LoVo (cell line): ENCODE results near the gene NXPH1.

Experiments used
- DNase-seq: peaks from one replicate; pipeline ENCODE4 v3.0.0-alpha.2; 2016; ENCODE audit warnings: low spot score

The NXPH1 gene

DNA sequence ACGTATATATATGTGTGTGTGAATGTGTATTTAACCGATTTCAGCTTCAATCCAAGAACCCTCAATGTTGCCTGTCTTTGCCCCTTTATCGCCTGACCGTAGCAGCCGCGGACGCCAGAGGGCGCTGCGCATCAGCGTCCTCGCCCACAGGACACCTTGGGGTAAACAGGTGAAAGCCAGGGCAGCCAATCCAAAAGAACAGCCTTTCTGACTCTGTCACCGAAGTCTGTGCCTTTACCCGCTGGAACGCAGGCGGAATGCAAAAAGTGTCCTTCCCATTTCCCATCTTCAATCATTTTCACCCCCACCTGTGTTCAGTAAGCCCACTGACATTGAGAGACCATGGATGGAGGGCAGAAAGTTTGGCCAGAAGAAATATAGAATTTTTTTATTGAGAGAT, 3.6 kb downstream of the NXPH1 start:
- peak; percentile 54 for DNase-seq

DNA sequence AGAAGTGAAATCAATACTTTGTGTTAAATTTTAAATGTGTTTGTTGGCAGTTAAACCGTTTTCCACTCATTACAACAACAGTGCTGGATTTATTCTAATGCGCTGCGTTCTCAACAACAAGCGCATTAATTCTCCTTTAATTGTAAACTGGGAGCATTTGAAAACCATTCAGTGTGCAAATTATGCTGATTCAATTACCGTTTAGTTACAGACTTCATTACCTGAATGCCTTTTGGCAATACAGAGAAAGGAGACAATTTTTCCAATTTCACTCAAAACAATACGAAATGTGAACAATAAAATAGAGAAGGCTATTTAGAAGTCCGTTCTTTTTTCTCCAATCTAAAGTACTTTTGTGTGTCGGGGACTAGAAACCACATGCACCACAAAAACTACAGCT, 4.2 kb downstream of the NXPH1 start:
- no peak for DNase-seq

DNA sequence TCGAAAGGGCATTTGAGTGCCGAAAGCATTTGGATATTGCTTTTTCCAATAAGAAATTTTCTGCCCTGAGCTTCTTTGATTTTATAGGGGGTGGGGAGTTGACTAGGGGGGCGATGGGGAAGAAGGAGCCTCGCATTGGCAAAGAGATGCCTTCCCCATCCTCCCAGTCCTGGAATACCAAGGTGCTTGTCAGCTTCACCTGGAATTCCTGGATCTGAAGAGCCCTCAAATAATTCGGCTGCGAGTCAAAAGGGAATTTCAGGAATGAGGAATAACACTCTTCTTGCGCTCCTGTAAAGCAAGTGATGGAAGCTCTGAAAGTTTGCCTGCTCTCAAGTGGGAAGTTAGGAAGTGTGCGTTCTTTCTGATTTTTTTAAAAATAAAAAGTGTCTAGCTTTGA, 7.3 kb downstream of the NXPH1 start:
- DNase-seq: no peak

DNA sequence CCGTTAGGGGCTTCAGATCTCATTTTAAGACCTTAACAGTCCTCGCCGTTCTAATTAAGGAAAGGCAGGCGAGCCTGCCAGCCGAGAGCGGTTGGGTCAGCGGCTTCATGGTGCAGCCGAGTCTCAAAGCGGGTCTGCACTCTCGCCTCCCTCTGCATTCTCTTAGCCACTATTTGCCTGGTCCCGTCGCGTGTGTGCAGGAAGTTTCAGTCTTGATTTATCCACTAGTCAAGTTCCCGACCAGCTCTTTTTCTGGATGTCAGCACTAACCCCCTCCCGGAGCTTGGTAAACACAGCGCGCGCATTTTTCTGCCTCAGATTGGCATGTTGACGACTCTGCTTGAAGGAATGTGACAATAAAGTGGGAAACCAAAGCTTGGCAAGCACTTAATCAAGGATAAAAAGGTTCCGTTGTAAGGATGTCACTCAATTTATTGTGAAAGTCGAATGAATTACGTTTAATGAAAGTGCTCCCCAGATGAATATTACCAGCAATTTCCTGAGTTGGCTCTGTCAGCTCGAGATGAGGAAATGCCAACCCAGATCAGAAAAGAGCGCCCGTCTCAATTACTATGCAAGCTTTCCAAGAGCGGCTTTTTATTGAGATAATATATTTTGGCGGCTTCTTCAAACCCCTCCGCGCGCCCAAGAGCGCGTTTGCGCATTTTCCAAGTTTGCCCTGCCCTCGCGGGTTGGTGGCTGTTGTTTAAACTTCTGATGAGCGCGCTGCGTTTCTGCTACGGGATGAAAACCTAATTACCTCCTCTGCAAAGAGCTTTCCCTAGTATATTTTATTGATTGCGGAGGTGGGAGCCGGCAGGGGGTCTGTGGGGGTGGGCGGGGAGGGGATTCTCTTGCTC, 7.9 kb downstream of the NXPH1 start:
- no peak for DNase-seq

DNA sequence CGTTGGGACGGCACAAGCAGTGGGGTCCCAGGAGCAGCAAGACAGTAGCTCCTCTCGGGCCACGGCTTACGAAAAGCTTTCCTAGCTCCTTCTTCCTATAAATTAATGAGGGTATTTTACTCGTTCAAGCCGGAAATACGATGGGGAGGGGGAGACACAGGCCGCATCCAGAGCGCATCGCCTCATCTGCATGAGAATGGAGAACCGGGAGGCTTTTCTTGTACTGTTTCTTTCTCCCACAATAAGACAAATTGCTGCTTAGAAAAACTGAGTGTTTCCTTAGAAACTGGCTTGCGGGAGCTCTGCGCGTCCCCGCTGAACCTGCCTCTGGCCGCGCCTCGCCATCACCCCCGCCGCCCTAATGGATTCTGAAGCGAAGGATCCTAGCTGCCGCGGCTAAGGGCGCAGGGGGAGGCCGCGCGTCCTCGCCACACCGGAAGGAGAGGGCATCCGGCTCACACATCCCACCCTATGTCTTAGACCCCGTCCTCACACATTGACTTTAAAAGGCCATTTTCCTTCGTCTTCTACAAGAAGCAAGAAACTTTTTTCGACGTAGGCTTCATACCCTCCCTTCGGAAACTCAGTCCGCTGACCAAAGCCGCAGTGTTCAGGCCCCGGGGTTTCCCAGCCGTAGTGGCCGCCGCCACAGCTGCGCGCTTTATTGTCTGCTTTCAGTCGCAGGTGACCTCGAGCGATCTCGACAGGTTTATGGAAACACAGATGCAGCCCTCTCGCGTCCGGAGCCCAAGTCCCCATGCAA, 8.8 kb downstream of the NXPH1 start:
- no peak for DNase-seq

DNA sequence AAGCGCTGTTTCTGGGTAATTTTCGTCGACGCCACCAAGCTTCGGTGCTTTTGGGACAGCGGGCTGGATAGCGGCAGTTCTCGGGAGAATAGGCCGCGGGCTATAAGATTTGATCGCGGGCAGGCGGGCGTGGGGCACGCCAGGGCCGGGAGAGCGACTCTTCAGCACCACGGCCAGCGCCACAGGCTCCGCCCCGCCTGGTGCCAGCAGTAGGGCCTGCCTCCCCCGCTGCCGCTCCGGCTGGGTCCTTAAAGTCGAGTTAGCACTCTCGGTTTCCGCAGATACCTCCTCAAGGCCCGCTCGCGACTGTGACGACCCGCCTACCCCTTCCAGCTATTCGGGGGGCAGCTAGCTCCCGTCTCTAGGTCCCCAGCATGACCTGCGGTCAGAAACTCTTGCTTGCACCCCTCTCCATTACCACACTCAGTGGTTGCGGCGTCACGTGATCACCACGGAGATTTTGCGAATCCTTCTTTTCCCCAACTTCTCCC, 9.4 kb downstream of the NXPH1 start:
- DNase-seq: no peak

DNA sequence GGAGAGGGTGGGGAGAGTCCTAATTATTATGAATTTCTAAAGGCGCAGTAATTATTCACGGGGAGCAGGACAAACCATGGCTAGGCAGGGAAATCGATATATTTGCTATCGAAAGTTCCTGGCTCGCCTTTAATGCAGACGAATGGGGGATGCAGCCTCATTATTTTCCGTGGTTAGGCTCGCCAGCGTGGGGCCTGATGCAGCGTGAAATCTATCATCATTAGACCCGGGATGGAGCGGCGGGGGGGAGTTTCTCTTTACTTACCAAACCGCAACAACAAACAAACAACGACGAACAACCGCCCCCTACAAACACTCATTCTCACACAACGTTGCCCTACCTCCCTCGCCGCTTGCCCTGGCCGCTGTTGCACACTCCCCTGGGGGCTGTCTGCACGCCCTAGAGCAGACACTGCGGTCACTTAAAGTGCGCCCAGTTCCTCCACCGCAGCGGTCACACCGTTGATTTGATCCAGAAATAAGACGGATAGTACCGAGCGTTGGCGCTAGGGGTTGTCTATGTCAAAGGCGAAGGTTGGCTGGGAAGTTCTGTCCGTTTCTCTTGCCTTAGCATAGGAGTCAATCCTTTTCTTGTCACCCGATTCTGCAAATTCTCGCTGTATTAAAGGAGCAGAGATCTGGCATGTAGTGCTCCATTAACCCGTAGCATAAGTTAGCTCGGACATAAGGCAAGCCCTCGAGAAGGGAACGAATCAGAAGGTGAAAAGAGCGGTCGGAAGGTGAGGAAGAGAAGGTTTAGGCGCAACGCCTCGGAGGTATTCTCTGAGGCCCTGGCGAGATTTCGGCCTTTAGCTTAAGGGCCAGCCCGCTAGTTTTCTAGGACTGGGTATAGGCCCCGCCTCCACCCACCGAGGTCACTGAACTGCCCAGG, 10.4 kb downstream of the NXPH1 start:
- no peak for DNase-seq

DNA sequence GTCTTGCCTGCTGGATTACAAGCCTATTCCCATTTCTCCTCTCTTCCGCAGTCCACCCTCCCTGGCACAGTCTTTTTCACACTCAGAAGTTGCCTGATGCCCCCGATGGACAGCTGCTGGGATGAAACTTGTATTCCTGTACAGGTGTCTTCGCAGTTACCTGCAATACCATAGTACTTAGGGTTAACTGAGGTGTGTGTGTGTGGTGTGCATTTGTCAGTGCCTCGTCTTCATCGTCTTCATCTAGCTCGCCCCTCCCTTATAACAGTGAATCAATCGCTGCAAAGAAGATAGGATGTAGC, 11.0 kb downstream of the NXPH1 start:
- no peak for DNase-seq

DNA sequence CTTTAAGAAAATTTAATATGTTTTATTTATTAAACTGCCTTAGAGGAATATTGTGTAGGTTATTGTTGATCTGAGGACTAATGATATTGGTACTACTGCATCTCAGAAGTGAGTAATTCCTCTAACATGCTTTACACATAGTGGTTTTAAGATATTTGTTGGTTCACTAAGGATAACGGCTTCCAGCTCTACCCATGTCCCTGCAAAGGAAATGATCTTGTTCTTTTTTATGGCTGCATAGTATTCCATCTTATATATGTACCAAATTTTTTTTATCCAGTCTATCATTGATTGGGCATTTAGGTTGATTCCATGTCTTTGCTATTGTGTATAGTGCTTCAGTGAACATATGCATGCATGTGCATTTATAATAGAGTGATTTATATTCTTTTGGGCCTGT, 20.1 kb downstream of the NXPH1 start:
- DNase-seq: no peak

DNA sequence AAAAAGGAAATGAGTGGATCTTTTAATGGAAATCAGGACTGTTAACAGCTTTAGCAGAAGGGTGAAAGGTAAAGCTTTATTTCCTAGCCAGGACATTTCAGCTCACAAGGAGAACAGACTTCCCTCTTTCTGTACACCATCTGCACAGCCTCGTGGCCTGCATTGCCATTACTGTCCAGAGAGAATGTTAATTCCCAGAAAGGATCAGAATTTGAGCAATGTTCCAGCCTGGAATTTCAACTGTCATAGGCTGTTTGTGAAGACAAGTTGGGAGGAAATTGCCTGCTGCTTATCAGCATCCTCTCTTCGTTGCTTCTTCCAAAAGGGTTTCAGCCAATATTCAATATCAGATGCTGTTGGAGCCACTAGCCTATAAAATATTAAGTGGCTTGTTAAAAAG, 22.0 kb downstream of the NXPH1 start:
- DNase-seq: no peak

DNA sequence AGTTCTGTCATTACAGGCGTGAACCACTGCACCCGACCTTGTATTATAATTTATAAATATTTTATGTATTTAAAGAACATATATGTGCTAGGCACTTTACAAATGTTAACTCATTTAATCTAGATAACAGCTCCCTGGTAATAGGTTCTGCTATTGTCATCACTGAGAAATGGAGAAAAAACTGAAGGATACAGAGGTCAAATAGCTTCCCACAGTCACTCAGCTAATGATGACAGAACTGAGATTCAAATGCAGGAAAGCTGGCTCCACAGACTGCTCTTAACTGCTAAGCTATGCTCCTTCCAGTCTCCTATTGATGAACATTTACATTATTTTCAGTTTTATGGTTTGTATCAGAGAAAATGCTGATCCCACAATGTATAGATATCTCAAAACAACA, 28.9 kb downstream of the NXPH1 start:
- no peak for DNase-seq

DNA sequence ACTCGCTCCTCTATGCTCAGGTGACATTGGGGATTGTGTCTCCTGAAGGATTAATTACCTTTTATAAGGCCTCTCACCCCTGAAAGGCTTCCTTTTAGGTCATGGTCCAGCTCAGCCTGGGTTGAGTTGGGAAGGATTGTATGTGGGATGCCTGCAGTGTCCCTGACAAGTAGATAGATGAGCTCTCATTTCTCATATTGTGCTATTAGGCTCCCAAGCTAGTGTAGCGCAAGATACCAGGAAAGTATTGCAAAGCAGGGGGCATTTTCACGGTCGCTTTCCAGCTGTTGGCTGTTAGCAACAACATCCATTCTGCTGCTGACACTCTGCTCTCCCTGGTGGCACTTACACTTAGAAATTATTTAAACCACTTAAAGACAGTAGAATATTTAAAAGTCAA, 31.9 kb downstream of the NXPH1 start:
- no peak for DNase-seq

DNA sequence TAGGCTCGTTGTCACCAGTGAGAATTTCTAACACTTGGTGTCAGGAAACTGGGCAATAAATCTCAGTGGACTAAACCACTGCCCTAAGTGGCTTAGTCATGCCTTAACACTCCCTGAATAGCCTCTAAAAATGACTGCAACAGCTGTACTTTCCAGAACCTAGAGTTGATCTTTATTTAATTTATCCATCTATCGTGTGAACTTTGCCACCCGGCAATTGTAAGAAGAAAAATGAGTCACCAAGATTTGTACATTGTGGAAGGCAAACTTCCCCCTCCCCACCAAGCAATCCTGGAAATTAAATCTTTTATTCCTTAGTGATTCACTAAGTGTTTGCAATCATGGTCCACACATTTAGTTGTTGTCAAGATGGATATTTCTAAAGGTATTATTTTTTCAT, 47.1 kb downstream of the NXPH1 start:
- no peak for DNase-seq

DNA sequence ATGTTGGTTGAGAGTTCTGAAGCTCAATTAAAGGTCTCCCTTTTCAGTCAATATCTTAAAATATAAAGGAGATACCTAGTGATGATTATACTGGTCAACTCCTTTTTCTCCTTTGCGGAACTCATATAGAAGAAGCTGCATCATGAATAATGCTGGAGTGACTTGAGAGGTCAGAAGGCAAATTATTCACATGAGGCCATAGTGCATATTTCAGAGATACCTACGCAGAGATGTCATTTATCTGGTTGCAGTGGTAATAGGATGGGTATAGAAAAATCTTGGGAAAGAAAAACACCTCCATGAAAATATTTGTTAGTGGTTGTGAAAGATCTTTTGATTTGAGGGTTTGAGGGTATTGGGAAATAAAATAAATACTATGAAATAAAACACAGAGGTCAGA, 47.7 kb downstream of the NXPH1 start:
- no peak for DNase-seq

DNA sequence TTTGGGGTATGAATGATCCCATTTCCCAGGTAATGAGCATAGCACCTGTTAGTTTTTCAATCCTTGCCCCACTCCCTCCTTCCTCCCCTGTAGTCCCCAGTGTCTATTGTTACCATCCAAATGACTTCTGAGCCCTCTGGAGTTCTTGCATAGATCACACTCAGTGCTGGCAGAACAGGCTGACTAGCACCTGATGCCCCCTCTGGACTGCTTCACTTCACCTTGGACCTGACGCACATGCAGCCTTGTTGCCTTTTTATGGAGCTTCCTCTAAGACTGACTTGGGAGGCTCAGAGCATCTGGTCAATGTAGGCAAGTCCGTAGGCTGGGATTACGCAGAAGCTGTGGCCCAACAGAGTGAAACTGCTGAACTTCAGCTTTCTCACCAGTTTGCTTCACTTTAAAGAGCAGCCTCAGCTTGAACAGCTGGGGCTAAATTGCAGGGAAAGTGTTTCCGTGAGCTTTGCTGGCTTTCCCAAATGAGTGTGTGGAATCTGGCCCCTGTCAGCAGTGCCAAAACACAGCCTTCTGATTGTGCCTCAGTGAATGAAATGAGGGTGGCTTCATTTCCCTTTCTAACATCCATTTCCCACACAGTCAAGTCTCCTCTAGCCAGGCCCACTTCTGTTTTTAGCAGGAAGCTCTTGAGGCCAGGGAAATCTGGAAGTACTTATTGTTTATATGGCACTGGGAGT, 48.5 kb downstream of the NXPH1 start:
- no peak for DNase-seq

DNA sequence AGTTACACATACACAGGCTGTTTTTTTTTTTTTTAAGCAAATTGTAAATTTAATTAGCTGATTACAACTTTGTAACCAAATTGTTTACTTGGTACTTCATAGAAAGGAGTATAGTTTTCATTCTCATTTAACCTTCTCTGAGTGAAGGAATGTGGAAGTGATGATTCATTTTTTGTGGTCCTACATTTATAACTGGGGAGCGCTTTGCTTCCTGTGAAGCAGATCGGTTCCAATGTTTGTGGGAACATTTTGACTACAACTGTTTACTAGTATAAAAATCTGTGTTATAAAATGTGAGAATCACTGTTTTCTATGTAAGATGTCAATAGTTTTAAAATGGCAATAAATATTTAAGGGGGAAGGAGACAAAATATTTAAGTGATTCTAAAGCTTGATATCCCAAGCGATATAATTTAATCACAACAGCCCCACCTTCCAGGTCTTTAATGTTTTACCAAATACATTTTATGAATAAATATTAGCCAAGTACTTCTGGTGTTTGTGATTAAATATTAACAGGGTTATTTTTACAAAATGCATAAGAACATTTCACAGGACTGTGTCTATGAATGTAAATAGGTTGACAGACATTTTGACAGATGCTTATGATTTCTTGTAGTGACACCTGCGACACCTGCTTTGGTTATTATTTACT, 57.1 kb downstream of the NXPH1 start:
- no peak for DNase-seq

DNA sequence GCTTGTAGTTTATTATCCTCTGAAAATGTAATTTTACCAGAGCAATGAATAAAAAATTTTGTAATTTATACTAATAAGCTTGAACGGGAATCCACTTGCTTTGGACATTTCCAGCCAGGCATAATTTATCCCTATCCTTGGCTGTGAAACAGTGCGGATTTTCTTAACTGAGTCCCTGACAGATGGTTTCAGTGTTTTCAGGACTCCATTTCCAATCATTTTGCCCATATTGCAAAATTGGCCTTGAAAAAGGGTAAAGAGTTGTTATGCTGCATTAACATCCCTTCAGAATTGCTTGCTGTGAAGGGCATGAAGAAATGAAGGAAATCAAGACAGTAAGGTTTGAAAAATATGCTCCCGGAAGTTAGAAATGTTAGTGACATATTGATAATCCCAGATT, 57.7 kb downstream of the NXPH1 start:
- DNase-seq: no peak

DNA sequence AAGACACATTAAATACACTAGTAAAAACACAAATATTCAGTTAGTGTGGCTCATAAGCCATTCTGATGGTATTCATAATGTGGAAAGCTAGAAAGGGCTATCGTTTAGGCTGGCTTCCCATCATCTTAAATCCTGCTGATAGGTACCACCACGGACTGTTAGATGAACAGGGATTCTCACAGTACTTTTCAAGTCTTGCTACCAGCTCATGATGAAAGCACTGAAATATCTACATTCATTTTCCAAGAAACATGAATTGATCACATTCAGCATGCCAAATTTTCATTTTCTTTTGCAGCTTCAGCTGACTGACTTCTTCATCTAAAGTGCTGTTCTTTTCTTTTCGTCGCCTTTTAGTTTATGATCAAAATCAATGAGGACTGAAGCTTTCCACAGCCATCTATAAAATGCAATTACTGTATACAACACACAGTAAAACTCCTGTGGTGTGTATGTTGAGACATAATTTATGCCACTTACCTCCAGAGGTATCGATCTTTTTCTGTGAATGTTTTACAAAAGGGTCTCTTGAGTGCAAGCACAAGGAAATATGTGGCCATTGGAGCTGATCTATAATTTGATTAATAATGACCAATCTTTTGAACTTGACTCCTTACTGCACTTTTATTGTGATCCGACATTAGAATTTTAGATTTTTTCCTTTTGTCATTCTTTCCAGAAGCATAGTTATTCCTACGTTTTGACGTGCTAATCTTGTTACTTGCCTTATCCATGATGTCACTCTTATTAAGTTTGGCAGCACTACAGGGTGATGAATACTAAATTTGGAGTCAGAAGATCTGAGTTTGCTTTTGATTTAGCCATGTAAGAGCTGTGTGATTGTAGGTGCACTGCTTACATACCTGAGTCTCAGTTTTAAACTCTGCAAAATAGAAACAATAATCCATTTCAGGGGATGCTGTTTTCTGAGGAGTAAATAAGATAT, 58.4 kb downstream of the NXPH1 start:
- no peak for DNase-seq

DNA sequence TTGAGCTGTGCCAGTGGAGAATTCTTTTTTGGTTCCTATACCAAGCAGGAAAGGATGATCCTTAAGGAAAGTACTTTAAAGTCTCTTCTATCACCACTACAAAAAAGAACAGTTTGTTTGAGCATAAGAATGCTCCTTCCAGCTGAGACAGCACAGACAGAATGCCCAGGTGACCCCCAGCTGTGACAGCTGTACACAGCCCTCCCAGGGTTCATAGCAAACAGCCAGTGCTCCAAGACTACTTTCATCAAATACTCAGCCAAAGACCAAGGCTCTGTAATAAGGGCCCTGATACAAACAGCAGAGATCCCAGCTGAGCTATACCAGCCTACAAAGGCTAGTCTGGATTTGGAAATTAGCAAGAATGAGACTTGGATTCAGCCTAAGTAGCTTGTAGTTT, 65.7 kb downstream of the NXPH1 start:
- no peak for DNase-seq

DNA sequence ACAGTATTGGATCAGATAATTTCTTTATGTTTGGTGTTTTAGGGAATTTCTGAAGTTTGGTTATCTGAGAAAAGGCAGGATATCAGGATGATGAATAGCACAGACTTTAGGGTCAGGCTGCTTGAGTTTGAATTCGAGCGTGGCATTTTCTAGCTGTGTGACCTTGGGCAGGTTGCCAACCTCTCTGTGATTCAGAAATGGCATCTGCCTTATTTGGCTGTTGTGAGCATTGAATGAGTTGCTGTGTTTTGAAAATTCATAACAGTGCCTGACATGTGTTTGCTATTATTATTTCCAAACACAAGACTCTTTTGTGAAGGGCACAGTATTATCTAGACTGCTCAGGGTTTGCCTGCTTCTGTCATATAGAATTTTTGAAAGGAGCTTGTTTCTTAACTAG, 66.9 kb downstream of the NXPH1 start:
- no peak for DNase-seq
